ENCODE data around the gene CD8A. TPM values are rescaled to one million over a fixed set of nuclear protein-coding genes. Genes with fewer than 3 reads are reported as not detected.
A peak's percentile ranks its signal among the peaks of the same experiment; 100 is the strongest.

Gene CD8A
- total RNA-seq, 1 donor from 2014 or later: 5.5 TPM

GRCh38 chr2:86806059-86806857 lies 15.5 kb upstream of the CD8A start:
- Histone ChIP-seq H3K9me3 (no peaks in the 10 kb centered on the region), H3K27ac (no peak overlapping the region), H3K4me3 (no peak overlapping the region), H3K36me3 (no peaks in the 10 kb centered on the region), H3K27me3 (ENCODE audit: low read depth) (peaks cover 38% of the 10 kb centered on the region), H3K4me1 (peaks cover 20% of the 10 kb centered on the region)
- DNase-seq: no peak
- no peak for ATAC-seq
- intact Hi-C loops (cut with DNase I): no loop called here
- no peak for TF ChIP-seq CTCF (IDR thresholded peaks at IDR 0.05)

GRCh38 chr2:86800856-86801567 lies 10.3 kb upstream of the CD8A start:
- Histone ChIP-seq H3K4me3 (no peak overlapping the region), H3K9me3 (peaks cover 13% of the 10 kb centered on the region), H3K4me1 (no peaks in the 10 kb centered on the region), H3K36me3 (no peaks in the 10 kb centered on the region), H3K27me3 (ENCODE audit: low read depth) (no peaks in the 10 kb centered on the region), H3K27ac (no peak overlapping the region)
- DNase-seq: no peak
- no peak for ATAC-seq
- no peak for TF ChIP-seq CTCF (IDR thresholded peaks at IDR 0.05)
- intact Hi-C loops (cut with DNase I): no loop called here

- no peak overlapping the region for H3K4me3 ChIP-seq
- H3K9me3 ChIP-seq: peaks cover 13% of the 10 kb centered on the region
- no peaks in the 10 kb centered on the region for H3K36me3 ChIP-seq
- peaks cover 15% of the 10 kb centered on the region for H3K4me1 ChIP-seq
- H3K27me3 ChIP-seq (ENCODE audit: low read depth): peaks cover 55% of the 10 kb centered on the region
- no peak for DNase-seq
- intact Hi-C loops (cut with DNase I): no loop called here
- H3K27ac ChIP-seq: no peak overlapping the region
- no peak for TF ChIP-seq CTCF (IDR thresholded peaks at IDR 0.05)
- ATAC-seq: peak in 1 of 2 donors; percentile 22
Measured at GRCh38 chr2:86794861-86795260, 4.1 kb upstream of the CD8A start.

DNA sequence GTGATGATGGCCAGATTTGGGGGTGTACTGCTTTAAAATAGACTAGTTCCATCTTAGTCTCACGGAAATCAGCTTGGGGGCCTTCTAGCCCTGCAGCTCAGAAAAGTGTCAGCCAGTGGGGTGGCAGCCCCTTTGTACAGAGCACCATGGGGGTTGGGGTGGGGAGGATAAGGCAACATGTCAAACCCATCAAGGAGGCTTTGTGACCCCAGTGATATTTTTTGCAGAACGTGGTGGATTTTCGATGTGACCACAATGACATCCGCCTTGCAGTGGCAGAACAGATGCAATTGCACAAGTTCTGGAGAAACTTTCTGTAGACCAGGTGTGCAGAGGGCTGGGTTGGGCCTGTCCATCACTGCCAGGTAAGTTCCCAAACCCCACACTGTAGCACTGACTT lies 3.0 kb upstream of the CD8A start:
- intact Hi-C loops (cut with DNase I): no loop called here
- ATAC-seq: peak in 1 of 2 donors; percentile 19

DNA sequence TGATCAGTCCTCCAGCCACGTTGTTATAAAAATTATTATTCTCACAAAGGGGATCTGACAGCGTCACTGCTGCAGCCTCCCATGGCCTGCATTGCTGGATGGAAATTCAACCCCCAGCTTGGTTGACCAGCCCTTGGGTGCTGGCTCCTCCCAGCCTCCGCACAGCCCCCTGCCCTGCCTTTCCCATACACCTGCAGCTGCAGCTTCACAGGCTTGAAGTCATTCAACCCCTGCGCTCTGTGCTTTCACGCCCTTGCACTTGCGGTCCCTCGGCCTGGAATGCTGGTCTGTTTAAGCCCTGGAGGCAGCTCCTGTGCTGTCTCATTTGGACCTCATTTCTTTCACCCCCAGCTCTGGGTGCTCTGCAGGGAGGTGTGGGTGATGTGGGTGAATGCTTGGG lies 860 bp upstream of the CD8A start:
- no peak for TF ChIP-seq CTCF (IDR thresholded peaks at IDR 0.05)

More for the DNA sequence above, 3.0 kb upstream of the CD8A start:
- H3K36me3 ChIP-seq: no peaks in the 10 kb centered on the region
- H3K27ac ChIP-seq: no peak overlapping the region
- peaks cover 13% of the 10 kb centered on the region for H3K9me3 ChIP-seq
- H3K4me3 ChIP-seq: no peak overlapping the region
- peaks cover 26% of the 10 kb centered on the region for H3K4me1 ChIP-seq
- no peak for DNase-seq
- no peak for TF ChIP-seq CTCF (IDR thresholded peaks at IDR 0.05)
- peaks cover 66% of the 10 kb centered on the region for H3K27me3 ChIP-seq (ENCODE audit: low read depth)

More for the DNA sequence above, 860 bp upstream of the CD8A start:
- intact Hi-C loops (cut with DNase I): no loop called here
- Histone ChIP-seq H3K4me3 (peak overlapping the region; percentile 40), H3K9me3 (peaks cover 4% of the 10 kb centered on the region), H3K36me3 (no peaks in the 10 kb centered on the region), H3K4me1 (peaks cover 29% of the 10 kb centered on the region), H3K27ac (no peak overlapping the region), H3K27me3 (ENCODE audit: low read depth) (peaks cover 78% of the 10 kb centered on the region)
- no peak for ATAC-seq
- DNase-seq: peak; percentile 47

Data from lower lobe of right lung (tissue), 2 donors.